Dendritic cell treated with granulocyte-macrophage colony-stimulating factor and Interleukin-4, amounts not matched to agents 40 ng/mL and 50 ng/mL, for 4 days (primary cell): ENCODE measurements around the gene AGBL1.

Experiments used
- H3K27ac Mint-ChIP-seq: one replicate; pipeline ENCODE4 v1.8.0; 2022; ENCODE audit warnings: mild to moderate bottlenecking, mixed read lengths
- H3K27me3 Mint-ChIP-seq: one replicate; pipeline ENCODE4 v1.8.0; 2022; ENCODE audit warnings: mild to moderate bottlenecking, mixed read lengths
- H3K36me3 Mint-ChIP-seq: one replicate; pipeline ENCODE4 v1.8.0; 2022; ENCODE audit warnings: low read depth, mixed read lengths
- H3K4me1 Mint-ChIP-seq: one replicate; pipeline ENCODE4 v1.8.0; 2022; ENCODE audit warnings: low read depth, mixed read lengths
- H3K4me3 Mint-ChIP-seq: one replicate; pipeline ENCODE4 v1.8.0; 2022; ENCODE audit warnings: mild to moderate bottlenecking, moderate library complexity, mixed read lengths
- H3K9me3 Mint-ChIP-seq: one replicate; pipeline ENCODE4 v1.8.0; 2022; ENCODE audit warnings: mixed read lengths
- intact Hi-C: fragments of 100-400 bp; cut with micrococcal nuclease; formaldehyde crosslinking; loops from one replicate; pipeline ENCODE4 v1.15.0; 2022

Gene AGBL1

GRCh38 chr15:86630946-86631345 lies 551.3 kb downstream of the AGBL1 start:
- H3K27ac Mint-ChIP-seq, result no peak overlapping the region
- no peaks in the 10 kb centered on the region for H3K27me3 Mint-ChIP-seq
- no peak overlapping the region for H3K4me3 Mint-ChIP-seq
- H3K36me3 Mint-ChIP-seq, result no peaks in the 10 kb centered on the region
- intact Hi-C loops, result no loop called here
- H3K4me1 Mint-ChIP-seq, result no peaks in the 10 kb centered on the region
- no peaks in the 10 kb centered on the region for H3K9me3 Mint-ChIP-seq

- H3K4me3 Mint-ChIP-seq, result no peak overlapping the region
- H3K9me3 Mint-ChIP-seq, result peaks cover 2% of the 10 kb centered on the region
- no peaks in the 10 kb centered on the region for H3K27me3 Mint-ChIP-seq
- intact Hi-C loops, result no loop called here
- H3K27ac Mint-ChIP-seq, result no peak overlapping the region
- no peaks in the 10 kb centered on the region for H3K4me1 Mint-ChIP-seq
- H3K36me3 Mint-ChIP-seq, result no peaks in the 10 kb centered on the region
Measured at GRCh38 chr15:86634146-86634545, 554.5 kb downstream of the AGBL1 start.

GRCh38 chr15:86634992-86635638 lies 555.4 kb downstream of the AGBL1 start:
- Mint-ChIP-seq H3K36me3 (no peaks in the 10 kb centered on the region), H3K27ac (no peak overlapping the region), H3K9me3 (peaks cover 6% of the 10 kb centered on the region), H3K4me1 (no peaks in the 10 kb centered on the region), H3K4me3 (no peak overlapping the region), H3K27me3 (no peaks in the 10 kb centered on the region)
- intact Hi-C loops, result no loop called here

- Mint-ChIP-seq H3K36me3 (no peaks in the 10 kb centered on the region), H3K4me1 (no peaks in the 10 kb centered on the region), H3K27me3 (no peaks in the 10 kb centered on the region), H3K4me3 (no peak overlapping the region), H3K27ac (no peak overlapping the region), H3K9me3 (peaks cover 2% of the 10 kb centered on the region)
- intact Hi-C loops, result no loop called here
Measured at GRCh38 chr15:86644339-86644738, 564.7 kb downstream of the AGBL1 start.

GRCh38 chr15:86645925-86646500 lies 566.3 kb downstream of the AGBL1 start:
- Mint-ChIP-seq H3K9me3 (no peaks in the 10 kb centered on the region), H3K4me3 (no peak overlapping the region), H3K27me3 (no peaks in the 10 kb centered on the region), H3K27ac (no peak overlapping the region), H3K36me3 (no peaks in the 10 kb centered on the region), H3K4me1 (no peaks in the 10 kb centered on the region)
- intact Hi-C loops, result no loop called here

- no peaks in the 10 kb centered on the region for H3K36me3 Mint-ChIP-seq
- no peak overlapping the region for H3K27ac Mint-ChIP-seq
- intact Hi-C loops, result no loop called here
- H3K4me1 Mint-ChIP-seq, result no peaks in the 10 kb centered on the region
- H3K4me3 Mint-ChIP-seq, result no peak overlapping the region
- no peaks in the 10 kb centered on the region for H3K27me3 Mint-ChIP-seq
- no peaks in the 10 kb centered on the region for H3K9me3 Mint-ChIP-seq
Measured at GRCh38 chr15:86647810-86648440, 568.3 kb downstream of the AGBL1 start.

- Mint-ChIP-seq H3K27ac (no peak overlapping the region), H3K4me3 (no peak overlapping the region), H3K36me3 (no peaks in the 10 kb centered on the region), H3K4me1 (no peaks in the 10 kb centered on the region), H3K27me3 (no peaks in the 10 kb centered on the region), H3K9me3 (no peaks in the 10 kb centered on the region)
- intact Hi-C loops, result no loop called here
Measured at GRCh38 chr15:86649277-86649676, 569.6 kb downstream of the AGBL1 start.

- intact Hi-C loops, result no loop called here
- no peaks in the 10 kb centered on the region for H3K36me3 Mint-ChIP-seq
- no peaks in the 10 kb centered on the region for H3K4me1 Mint-ChIP-seq
- H3K27me3 Mint-ChIP-seq, result no peaks in the 10 kb centered on the region
- no peak overlapping the region for H3K4me3 Mint-ChIP-seq
- H3K9me3 Mint-ChIP-seq, result no peaks in the 10 kb centered on the region
- H3K27ac Mint-ChIP-seq, result no peak overlapping the region
Measured at GRCh38 chr15:86650094-86650493, 570.4 kb downstream of the AGBL1 start.

GRCh38 chr15:86653344-86654197 lies 573.9 kb downstream of the AGBL1 start:
- Mint-ChIP-seq H3K27ac (no peak overlapping the region), H3K4me1 (no peaks in the 10 kb centered on the region), H3K9me3 (no peaks in the 10 kb centered on the region), H3K27me3 (no peaks in the 10 kb centered on the region), H3K36me3 (no peaks in the 10 kb centered on the region), H3K4me3 (no peak overlapping the region)
- intact Hi-C loops, result no loop called here

GRCh38 chr15:86654501-86654900 lies 574.8 kb downstream of the AGBL1 start:
- H3K4me3 Mint-ChIP-seq, result no peak overlapping the region
- no peak overlapping the region for H3K27ac Mint-ChIP-seq
- intact Hi-C loops, result no loop called here
- no peaks in the 10 kb centered on the region for H3K36me3 Mint-ChIP-seq
- no peaks in the 10 kb centered on the region for H3K9me3 Mint-ChIP-seq
- no peaks in the 10 kb centered on the region for H3K27me3 Mint-ChIP-seq
- no peaks in the 10 kb centered on the region for H3K4me1 Mint-ChIP-seq

GRCh38 chr15:86657305-86657704 lies 577.6 kb downstream of the AGBL1 start:
- H3K9me3 Mint-ChIP-seq, result no peaks in the 10 kb centered on the region
- no peaks in the 10 kb centered on the region for H3K4me1 Mint-ChIP-seq
- H3K4me3 Mint-ChIP-seq, result no peak overlapping the region
- no peak overlapping the region for H3K27ac Mint-ChIP-seq
- intact Hi-C loops, result no loop called here
- no peaks in the 10 kb centered on the region for H3K36me3 Mint-ChIP-seq
- H3K27me3 Mint-ChIP-seq, result no peaks in the 10 kb centered on the region

GRCh38 chr15:86659724-86660411 lies 580.2 kb downstream of the AGBL1 start:
- Mint-ChIP-seq H3K9me3 (peaks cover 9% of the 10 kb centered on the region), H3K36me3 (no peaks in the 10 kb centered on the region), H3K4me3 (no peak overlapping the region), H3K27ac (no peak overlapping the region), H3K27me3 (no peaks in the 10 kb centered on the region), H3K4me1 (no peaks in the 10 kb centered on the region)
- intact Hi-C loops, result no loop called here

GRCh38 chr15:86661580-86661979 lies 581.9 kb downstream of the AGBL1 start:
- Mint-ChIP-seq H3K27me3 (no peaks in the 10 kb centered on the region), H3K4me1 (no peaks in the 10 kb centered on the region), H3K9me3 (peaks cover 9% of the 10 kb centered on the region), H3K27ac (no peak overlapping the region), H3K36me3 (no peaks in the 10 kb centered on the region), H3K4me3 (no peak overlapping the region)
- intact Hi-C loops, result no loop called here

- Mint-ChIP-seq H3K9me3 (peaks cover 17% of the 10 kb centered on the region), H3K4me1 (no peaks in the 10 kb centered on the region), H3K27me3 (no peaks in the 10 kb centered on the region), H3K36me3 (no peaks in the 10 kb centered on the region), H3K27ac (no peak overlapping the region), H3K4me3 (no peak overlapping the region)
- intact Hi-C loops, result no loop called here
Measured at GRCh38 chr15:86663304-86663703, 583.6 kb downstream of the AGBL1 start.
